ENCODE measurements around the gene STK39. TPM values are rescaled to one million over a fixed set of nuclear protein-coding genes. Genes with fewer than 3 reads are reported as not detected.

The STK39 gene
- total RNA-seq, 1 experiment from 2014 or later: 2.9 TPM

DNA sequence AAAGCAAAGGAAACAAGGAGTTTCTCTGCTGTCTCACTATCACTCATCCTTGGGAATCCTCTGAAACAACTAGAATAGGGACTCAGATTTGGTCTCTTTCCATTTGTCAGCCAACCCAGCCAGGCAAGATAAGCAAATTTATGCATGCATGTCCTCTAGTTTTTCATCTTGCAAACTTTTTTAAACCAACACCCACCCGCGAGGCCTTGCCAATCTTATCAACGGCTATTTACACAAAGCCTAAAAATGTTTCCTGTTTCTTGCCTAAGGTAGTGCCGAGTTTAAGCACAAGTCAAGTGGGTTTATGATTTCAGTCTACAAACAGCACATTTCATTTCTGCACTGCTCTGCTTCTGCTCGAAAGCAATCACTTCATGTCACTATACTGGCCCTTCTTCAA, 240.9 kb downstream of the STK39 start:
- intact Hi-C loops (cut with micrococcal nuclease; ENCODE audit: unreplicated experiment): no loop called here
- Mint-ChIP-seq H3K27me3 (ENCODE audit: insufficient read depth, unreplicated experiment) (no peaks in the 10 kb centered on the region), H3K9me3 (ENCODE audit: unreplicated experiment) (peaks cover 18% of the 10 kb centered on the region), H3K36me3 (ENCODE audit: insufficient read depth, unreplicated experiment) (no peaks in the 10 kb centered on the region), H3K27ac (ENCODE audit: unreplicated experiment) (no peak overlapping the region), H3K4me3 (ENCODE audit: unreplicated experiment) (no peak overlapping the region), H3K4me1 (ENCODE audit: low read depth, unreplicated experiment) (peaks cover 13% of the 10 kb centered on the region)
- no peaks in the 10 kb centered on the region for H3K36me3 ChIP-seq (ENCODE audit: control insufficient read depth, insufficient read depth, low read length)
- TF ChIP-seq, protein P1, sequence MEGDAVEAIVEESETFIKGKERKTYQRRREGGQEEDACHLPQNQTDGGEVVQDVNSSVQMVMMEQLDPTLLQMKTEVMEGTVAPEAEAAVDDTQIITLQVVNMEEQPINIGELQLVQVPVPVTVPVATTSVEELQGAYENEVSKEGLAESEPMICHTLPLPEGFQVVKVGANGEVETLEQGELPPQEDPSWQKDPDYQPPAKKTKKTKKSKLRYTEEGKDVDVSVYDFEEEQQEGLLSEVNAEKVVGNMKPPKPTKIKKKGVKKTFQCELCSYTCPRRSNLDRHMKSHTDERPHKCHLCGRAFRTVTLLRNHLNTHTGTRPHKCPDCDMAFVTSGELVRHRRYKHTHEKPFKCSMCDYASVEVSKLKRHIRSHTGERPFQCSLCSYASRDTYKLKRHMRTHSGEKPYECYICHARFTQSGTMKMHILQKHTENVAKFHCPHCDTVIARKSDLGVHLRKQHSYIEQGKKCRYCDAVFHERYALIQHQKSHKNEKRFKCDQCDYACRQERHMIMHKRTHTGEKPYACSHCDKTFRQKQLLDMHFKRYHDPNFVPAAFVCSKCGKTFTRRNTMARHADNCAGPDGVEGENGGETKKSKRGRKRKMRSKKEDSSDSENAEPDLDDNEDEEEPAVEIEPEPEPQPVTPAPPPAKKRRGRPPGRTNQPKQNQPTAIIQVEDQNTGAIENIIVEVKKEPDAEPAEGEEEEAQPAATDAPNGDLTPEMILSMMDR (IDR thresholded peaks at IDR 0.05; ENCODE audit: insufficient read depth in 1 of 2, low read depth in 1 of 2, low read length in 1 of 2, severe bottlenecking in 1 of 2, unreplicated experiment in 1 of 2): no peak
- DNase-seq: no peak
- CTCF ChIA-PET: no interaction called here
- POLR2A ChIA-PET: no interaction called here
- peaks cover 10% of the 10 kb centered on the region; the same call in 1 of the 2 replicates for H3K4me1 ChIP-seq
- no peaks in the 10 kb centered on the region for H3K27me3 ChIP-seq (replicated peaks; ENCODE audit: control insufficient read depth, insufficient read depth, low read length)
- BruUV-seq (replicated peaks): no TSS peak
- H3K9me3 ChIP-seq: no peaks in the 10 kb centered on the region
- H3K4me3 ChIP-seq (ENCODE audit: low read depth, low read length): no peak overlapping the region

DNA sequence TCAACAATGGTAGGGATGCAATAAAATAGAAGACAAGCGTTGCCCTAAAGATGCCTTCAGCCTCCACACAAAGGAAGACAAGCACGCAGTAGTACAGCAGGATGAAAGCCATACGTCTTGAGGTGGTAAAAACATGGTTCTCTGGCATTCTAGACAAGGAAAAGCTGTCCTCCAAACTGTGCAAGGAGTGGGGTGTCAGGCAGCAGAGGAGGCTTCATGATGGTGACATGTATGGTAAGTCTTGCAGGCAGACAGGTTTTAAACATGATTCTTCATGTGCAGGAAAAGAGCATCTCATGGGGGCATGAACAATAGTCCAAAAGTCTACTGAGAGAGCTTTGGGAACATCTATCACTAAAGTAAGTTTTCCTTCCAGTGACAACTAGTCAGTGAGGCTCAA, 241.8 kb downstream of the STK39 start:
- Histone ChIP-seq H3K27me3 (replicated peaks; ENCODE audit: control insufficient read depth, insufficient read depth, low read length) (no peaks in the 10 kb centered on the region), H3K9me3 (no peaks in the 10 kb centered on the region), H3K4me3 (ENCODE audit: low read depth, low read length) (no peak overlapping the region), H3K4me1 (peaks cover 10% of the 10 kb centered on the region; the same call in 1 of the 2 replicates), H3K36me3 (ENCODE audit: control insufficient read depth, insufficient read depth, low read length) (no peaks in the 10 kb centered on the region)
- TF ChIP-seq, protein P1 (IDR thresholded peaks at IDR 0.05; ENCODE audit: insufficient read depth in 1 of 2, low read depth in 1 of 2, low read length in 1 of 2, severe bottlenecking in 1 of 2, unreplicated experiment in 1 of 2): no peak
- ChIA-PET CTCF (no interaction called here), POLR2A (no interaction called here)
- Mint-ChIP-seq H3K27ac (ENCODE audit: unreplicated experiment) (no peak overlapping the region), H3K36me3 (ENCODE audit: insufficient read depth, unreplicated experiment) (no peaks in the 10 kb centered on the region), H3K27me3 (ENCODE audit: insufficient read depth, unreplicated experiment) (no peaks in the 10 kb centered on the region), H3K4me3 (ENCODE audit: unreplicated experiment) (no peak overlapping the region), H3K4me1 (ENCODE audit: low read depth, unreplicated experiment) (peaks cover 13% of the 10 kb centered on the region), H3K9me3 (ENCODE audit: unreplicated experiment) (peaks cover 18% of the 10 kb centered on the region)
- no peak for DNase-seq
- intact Hi-C loops (cut with micrococcal nuclease; ENCODE audit: unreplicated experiment): no loop called here
- BruUV-seq (replicated peaks): no TSS peak

DNA sequence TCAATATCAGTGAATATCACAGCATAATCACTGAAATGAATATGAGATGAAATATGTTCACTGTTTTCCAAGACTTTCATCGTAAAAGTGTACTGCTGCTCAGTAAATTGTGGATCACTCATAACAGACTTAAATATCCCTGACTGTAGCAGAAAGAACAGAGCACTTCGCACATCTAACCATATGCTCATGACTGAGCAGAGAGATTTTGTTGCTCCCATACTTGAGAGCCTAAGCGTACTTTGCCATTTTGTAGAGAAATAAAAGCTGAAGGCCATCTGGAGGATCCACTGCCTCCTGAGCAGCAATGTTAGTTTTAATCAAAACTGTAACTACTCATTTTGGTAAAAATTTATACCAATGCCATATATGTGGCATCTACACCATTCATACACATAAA, 243.5 kb downstream of the STK39 start:
- Histone ChIP-seq H3K9me3 (no peaks in the 10 kb centered on the region), H3K36me3 (ENCODE audit: control insufficient read depth, insufficient read depth, low read length) (no peaks in the 10 kb centered on the region), H3K4me3 (ENCODE audit: low read depth, low read length) (no peak overlapping the region), H3K27me3 (replicated peaks; ENCODE audit: control insufficient read depth, insufficient read depth, low read length) (no peaks in the 10 kb centered on the region), H3K4me1 (peaks cover 8% of the 10 kb centered on the region; the same call in 1 of the 2 replicates)
- Mint-ChIP-seq H3K4me3 (ENCODE audit: unreplicated experiment) (no peak overlapping the region), H3K9me3 (ENCODE audit: unreplicated experiment) (peaks cover 18% of the 10 kb centered on the region), H3K27ac (ENCODE audit: unreplicated experiment) (no peak overlapping the region), H3K4me1 (ENCODE audit: low read depth, unreplicated experiment) (peaks cover 9% of the 10 kb centered on the region), H3K27me3 (ENCODE audit: insufficient read depth, unreplicated experiment) (no peaks in the 10 kb centered on the region), H3K36me3 (ENCODE audit: insufficient read depth, unreplicated experiment) (no peaks in the 10 kb centered on the region)
- no TSS peak for BruUV-seq (replicated peaks)
- ChIA-PET CTCF (no interaction called here), POLR2A (no interaction called here)
- TF ChIP-seq, protein P1 (IDR thresholded peaks at IDR 0.05; ENCODE audit: insufficient read depth in 1 of 2, low read depth in 1 of 2, low read length in 1 of 2, severe bottlenecking in 1 of 2, unreplicated experiment in 1 of 2): no peak
- no peak for DNase-seq
- intact Hi-C loops (cut with micrococcal nuclease; ENCODE audit: unreplicated experiment): no loop called here

Data from Caco-2 (cell line).